Measurements from ENCODE around the gene BPTF.

- TF ChIP-seq CTCF (IDR thresholded peaks at IDR 0.05), result no peak
- TF ChIP-seq POLR2AphosphoS5 (IDR thresholded peaks at IDR 0.05), result no peak
- TF ChIP-seq EP300 (IDR thresholded peaks at IDR 0.05), result no peak
These were observed 11.1 kb downstream of the BPTF start for GRCh38 chr17:67836205-67836987.

Data from suprapubic skin (tissue), 4 donors.